HG02870 (cell line): ENCODE results near the gene SOX10.

ENCODE experiments used
- ATAC-seq: cut with Tn5 transposase; IDR thresholded peaks from one replicate; pipeline ENCODE4 v1.9.1; 2021; ENCODE audit warnings: mild to moderate bottlenecking, moderate library complexity; ENCODE audit not compliant: unreplicated experiment

The SOX10 gene

GRCh38 chr22:37932401-37932800 lies 52.0 kb downstream of the SOX10 start:
- no peak for ATAC-seq

GRCh38 chr22:37931893-37932389 lies 52.4 kb downstream of the SOX10 start:
- no peak for ATAC-seq

GRCh38 chr22:37930952-37931440 lies 53.4 kb downstream of the SOX10 start:
- ATAC-seq = no peak

GRCh38 chr22:37930270-37930951 lies 53.9 kb downstream of the SOX10 start:
- ATAC-seq = no peak

- no peak for ATAC-seq
These were observed 55.0 kb downstream of the SOX10 start for GRCh38 chr22:37929390-37929789.

GRCh38 chr22:37927637-37927936 lies 56.8 kb downstream of the SOX10 start:
- no peak for ATAC-seq

- no peak for ATAC-seq
These were observed 57.4 kb downstream of the SOX10 start for GRCh38 chr22:37926771-37927636.

- no peak for ATAC-seq
These were observed 58.0 kb downstream of the SOX10 start for GRCh38 chr22:37926358-37926757.

- no peak for ATAC-seq
These were observed 58.6 kb downstream of the SOX10 start for GRCh38 chr22:37925767-37926166.

GRCh38 chr22:37925330-37925729 lies 59.0 kb downstream of the SOX10 start:
- ATAC-seq = no peak

GRCh38 chr22:37924386-37925065 lies 59.8 kb downstream of the SOX10 start:
- no peak for ATAC-seq

- no peak for ATAC-seq
These were observed 60.4 kb downstream of the SOX10 start for GRCh38 chr22:37923927-37924326.
